Hepatocyte (in vitro differentiated cells): ENCODE measurements around the gene ADAMTS2.

Experiments used
- EZH2 ChIP-seq: fragments of 200-600 bp; sonication (generic); IDR thresholded peaks from 2 replicates; pipeline ENCODE4 v1.6.1; 2016; ENCODE audit warnings: antibody characterized with exemption, mild to moderate bottlenecking, borderline replicate concordance
- EZH2phosphoT487 ChIP-seq: fragments of 200-600 bp; sonication (generic); IDR thresholded peaks from one replicate; pipeline ENCODE4 v1.6.1; 2018; ENCODE audit warnings: antibody characterized with exemption, mild to moderate bottlenecking, low read depth, moderate library complexity; ENCODE audit not compliant: unreplicated experiment, severe bottlenecking
- TF ChIP-seq, protein P1 (sequence below): fragments of 200-600 bp; sonication (generic); IDR thresholded peaks from 2 replicates; pipeline ENCODE4 v1.5.1; 2016; ENCODE audit warnings: antibody characterized with exemption, mild to moderate bottlenecking; ENCODE audit not compliant: poor library complexity

DNA sequence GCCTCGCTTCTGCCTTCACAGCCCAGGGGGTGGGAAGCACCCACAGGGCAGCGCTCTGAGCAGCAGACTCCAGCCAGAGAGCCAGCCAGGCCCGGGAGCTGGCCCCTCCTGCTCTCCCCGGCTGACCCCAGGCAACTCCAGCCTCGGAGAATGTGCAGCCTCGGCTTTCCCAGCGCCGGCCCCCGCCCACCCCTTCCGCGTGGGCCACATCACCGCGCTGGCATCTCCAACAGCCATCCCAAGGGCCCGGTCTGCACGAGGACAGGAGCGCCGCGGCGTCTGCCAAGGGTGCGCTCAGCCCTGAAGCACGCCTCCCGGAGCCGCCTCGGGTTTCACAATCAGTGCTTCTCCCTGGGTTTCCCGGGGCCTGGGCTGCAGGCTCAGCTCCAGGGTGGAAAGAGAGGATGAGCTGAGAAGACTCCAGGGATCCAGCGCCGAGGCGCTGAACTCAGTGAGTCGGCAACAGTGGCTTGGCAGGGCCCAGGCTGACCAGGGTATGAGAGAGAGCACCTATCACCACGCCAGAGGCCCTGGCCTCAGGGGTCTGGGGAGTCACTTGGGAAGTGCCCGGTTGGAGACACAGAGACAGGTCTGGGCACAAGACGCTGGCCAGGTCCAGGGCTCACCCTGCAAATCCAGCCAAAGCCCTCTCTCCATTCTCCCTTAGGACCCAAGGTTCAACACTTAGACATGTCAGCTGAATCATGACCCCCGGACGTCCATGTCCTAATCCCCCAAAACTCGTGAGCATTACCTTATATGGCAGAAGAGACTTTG, 79.6 kb downstream of the ADAMTS2 start:
- TF ChIP-seq EZH2phosphoT487 = no peak
- TF ChIP-seq, protein P1, sequence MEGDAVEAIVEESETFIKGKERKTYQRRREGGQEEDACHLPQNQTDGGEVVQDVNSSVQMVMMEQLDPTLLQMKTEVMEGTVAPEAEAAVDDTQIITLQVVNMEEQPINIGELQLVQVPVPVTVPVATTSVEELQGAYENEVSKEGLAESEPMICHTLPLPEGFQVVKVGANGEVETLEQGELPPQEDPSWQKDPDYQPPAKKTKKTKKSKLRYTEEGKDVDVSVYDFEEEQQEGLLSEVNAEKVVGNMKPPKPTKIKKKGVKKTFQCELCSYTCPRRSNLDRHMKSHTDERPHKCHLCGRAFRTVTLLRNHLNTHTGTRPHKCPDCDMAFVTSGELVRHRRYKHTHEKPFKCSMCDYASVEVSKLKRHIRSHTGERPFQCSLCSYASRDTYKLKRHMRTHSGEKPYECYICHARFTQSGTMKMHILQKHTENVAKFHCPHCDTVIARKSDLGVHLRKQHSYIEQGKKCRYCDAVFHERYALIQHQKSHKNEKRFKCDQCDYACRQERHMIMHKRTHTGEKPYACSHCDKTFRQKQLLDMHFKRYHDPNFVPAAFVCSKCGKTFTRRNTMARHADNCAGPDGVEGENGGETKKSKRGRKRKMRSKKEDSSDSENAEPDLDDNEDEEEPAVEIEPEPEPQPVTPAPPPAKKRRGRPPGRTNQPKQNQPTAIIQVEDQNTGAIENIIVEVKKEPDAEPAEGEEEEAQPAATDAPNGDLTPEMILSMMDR = no peak
- TF ChIP-seq EZH2 = no peak
